ENCODE results near the gene CLIC2. TPM values are rescaled to one million over a fixed set of nuclear protein-coding genes. Genes with fewer than 3 reads are reported as not detected.
A peak's percentile ranks its signal among the peaks of the same experiment; 100 is the strongest.
"Not testable (repeated sequence)": the region's sequence is repeated elsewhere in the genome, so short reads cannot be mapped to it uniquely, and the experiment has no call there.

The CLIC2 gene
- total RNA-seq = under 1 TPM; 0.27 to 0.74 TPM

- CTCF ChIA-PET = no interaction called here
- DNase-seq = peak; percentile 43
- Mint-ChIP-seq H3K4me1 (ENCODE audit: low read depth) (peaks cover 15% of the 10 kb centered on the region), H3K36me3 (ENCODE audit: low read depth) (no peaks in the 10 kb centered on the region), H3K9me3 (no peaks in the 10 kb centered on the region), H3K27ac (no peak within 1 kb of the TSS), H3K4me3 (no peak within 1 kb of the TSS), H3K27me3 (ENCODE audit: low read depth) (no peaks in the 10 kb centered on the region)
- intact Hi-C loops (cut with micrococcal nuclease) = no loop called here
Measured at GRCh38 chrX:155334486-155335336, at the start of gene CLIC2. CLIC2 (minus strand) TSS chrX:155334614; CDS start chrX:155334427, 187 bp downstream.

- H3K4me3 Mint-ChIP-seq; H3K36me3 Mint-ChIP-seq (ENCODE audit: low read depth); H3K9me3 Mint-ChIP-seq; H3K27me3 Mint-ChIP-seq (ENCODE audit: low read depth); intact Hi-C loops (cut with micrococcal nuclease); DNase-seq; H3K27ac Mint-ChIP-seq; H3K4me1 Mint-ChIP-seq (ENCODE audit: low read depth); CTCF ChIA-PET: not testable (repeated sequence)
Measured at GRCh38 chrX:155382529-155382967, 48.1 kb upstream of the CLIC2 start.

- H3K9me3 Mint-ChIP-seq; H3K27me3 Mint-ChIP-seq (ENCODE audit: low read depth); CTCF ChIA-PET; H3K4me1 Mint-ChIP-seq (ENCODE audit: low read depth); intact Hi-C loops (cut with micrococcal nuclease); DNase-seq; H3K36me3 Mint-ChIP-seq (ENCODE audit: low read depth); H3K27ac Mint-ChIP-seq; H3K4me3 Mint-ChIP-seq: not testable (repeated sequence)
Measured at GRCh38 chrX:155381843-155382528, 47.6 kb upstream of the CLIC2 start, which contains the start of gene F8A2. F8A2 (plus strand) TSS chrX:155382095; CDS start chrX:155382115, 20 bp downstream.

GRCh38 chrX:155379802-155380201 is 45.4 kb upstream of the CLIC2 start:
- DNase-seq; H3K27ac Mint-ChIP-seq; H3K9me3 Mint-ChIP-seq; H3K4me3 Mint-ChIP-seq; CTCF ChIA-PET; H3K36me3 Mint-ChIP-seq (ENCODE audit: low read depth); H3K4me1 Mint-ChIP-seq (ENCODE audit: low read depth); intact Hi-C loops (cut with micrococcal nuclease); H3K27me3 Mint-ChIP-seq (ENCODE audit: low read depth): not testable (repeated sequence)

- DNase-seq; intact Hi-C loops (cut with micrococcal nuclease); H3K4me3 Mint-ChIP-seq; H3K9me3 Mint-ChIP-seq; H3K4me1 Mint-ChIP-seq (ENCODE audit: low read depth); H3K36me3 Mint-ChIP-seq (ENCODE audit: low read depth); H3K27ac Mint-ChIP-seq; CTCF ChIA-PET; H3K27me3 Mint-ChIP-seq (ENCODE audit: low read depth): not testable (repeated sequence)
Measured at GRCh38 chrX:155373777-155374458, 39.5 kb upstream of the CLIC2 start.

GRCh38 chrX:155363712-155364111 is 29.3 kb upstream of the CLIC2 start:
- H3K4me3 Mint-ChIP-seq; H3K27ac Mint-ChIP-seq; intact Hi-C loops (cut with micrococcal nuclease); H3K4me1 Mint-ChIP-seq (ENCODE audit: low read depth); H3K27me3 Mint-ChIP-seq (ENCODE audit: low read depth); CTCF ChIA-PET; H3K9me3 Mint-ChIP-seq; H3K36me3 Mint-ChIP-seq (ENCODE audit: low read depth); DNase-seq: not testable (repeated sequence)

GRCh38 chrX:155349448-155349847 is 15.0 kb upstream of the CLIC2 start:
- intact Hi-C loops (cut with micrococcal nuclease); H3K4me3 Mint-ChIP-seq; H3K27ac Mint-ChIP-seq; H3K4me1 Mint-ChIP-seq (ENCODE audit: low read depth); H3K36me3 Mint-ChIP-seq (ENCODE audit: low read depth); DNase-seq; CTCF ChIA-PET; H3K27me3 Mint-ChIP-seq (ENCODE audit: low read depth); H3K9me3 Mint-ChIP-seq: not testable (repeated sequence)

GRCh38 chrX:155345689-155346088 is 11.3 kb upstream of the CLIC2 start:
- intact Hi-C loops (cut with micrococcal nuclease); H3K4me3 Mint-ChIP-seq; H3K9me3 Mint-ChIP-seq; CTCF ChIA-PET; H3K27ac Mint-ChIP-seq; DNase-seq; H3K4me1 Mint-ChIP-seq (ENCODE audit: low read depth); H3K27me3 Mint-ChIP-seq (ENCODE audit: low read depth); H3K36me3 Mint-ChIP-seq (ENCODE audit: low read depth): not testable (repeated sequence)

GRCh38 chrX:155335337-155335712 is 911 bp upstream of the CLIC2 start:
- intact Hi-C loops (cut with micrococcal nuclease); H3K27ac Mint-ChIP-seq; H3K9me3 Mint-ChIP-seq; H3K4me3 Mint-ChIP-seq; H3K36me3 Mint-ChIP-seq (ENCODE audit: low read depth); CTCF ChIA-PET; DNase-seq; H3K27me3 Mint-ChIP-seq (ENCODE audit: low read depth): not testable (repeated sequence)
- peaks cover 15% of the 10 kb centered on the region for H3K4me1 Mint-ChIP-seq (ENCODE audit: low read depth)

GRCh38 chrX:155333544-155334100 is 792 bp downstream of the CLIC2 start:
- intact Hi-C loops (cut with micrococcal nuclease) = no loop called here

GRCh38 chrX:155330992-155331391 is 3.4 kb downstream of the CLIC2 start:
- H3K4me1 Mint-ChIP-seq (ENCODE audit: low read depth) = peaks cover 15% of the 10 kb centered on the region
- DNase-seq = no peak
- H3K36me3 Mint-ChIP-seq (ENCODE audit: low read depth) = no peaks in the 10 kb centered on the region
- H3K9me3 Mint-ChIP-seq = no peaks in the 10 kb centered on the region
- CTCF ChIA-PET = no interaction called here
- intact Hi-C loops (cut with micrococcal nuclease) = no loop called here
- no peak overlapping the region for H3K4me3 Mint-ChIP-seq
- no peak overlapping the region for H3K27ac Mint-ChIP-seq
- H3K27me3 Mint-ChIP-seq (ENCODE audit: low read depth) = no peaks in the 10 kb centered on the region

More at GRCh38 chrX:155333544-155334100, 792 bp downstream of the CLIC2 start:
- H3K9me3 Mint-ChIP-seq = no peaks in the 10 kb centered on the region
- no peak for DNase-seq
- no peak overlapping the region for H3K4me3 Mint-ChIP-seq
- no peaks in the 10 kb centered on the region for H3K27me3 Mint-ChIP-seq (ENCODE audit: low read depth)
- H3K27ac Mint-ChIP-seq = no peak overlapping the region
- H3K4me1 Mint-ChIP-seq (ENCODE audit: low read depth) = peaks cover 15% of the 10 kb centered on the region
- CTCF ChIA-PET = no interaction called here
- no peaks in the 10 kb centered on the region for H3K36me3 Mint-ChIP-seq (ENCODE audit: low read depth)

- Mint-ChIP-seq H3K4me1 (ENCODE audit: low read depth) (peaks cover 7% of the 10 kb centered on the region), H3K27ac (no peak overlapping the region), H3K27me3 (ENCODE audit: low read depth) (no peaks in the 10 kb centered on the region), H3K36me3 (ENCODE audit: low read depth) (no peaks in the 10 kb centered on the region), H3K9me3 (no peaks in the 10 kb centered on the region), H3K4me3 (no peak overlapping the region)
- CTCF ChIA-PET = no interaction called here
- DNase-seq = no peak
- intact Hi-C loops (cut with micrococcal nuclease) = no loop called here
Measured at GRCh38 chrX:155329293-155329692, 5.1 kb downstream of the CLIC2 start.

Measured in activated naive CD4-positive, alpha-beta T cell treated with anti-CD3 and anti-CD28 coated beads for 36 hours (primary cell).